Testis (tissue), 3 donors: ENCODE data around the gene MRPL43. TPM values are rescaled to one million over a fixed set of nuclear protein-coding genes. Genes with fewer than 3 reads are reported as not detected.
"Not testable (repeated sequence)": the region's sequence is repeated elsewhere in the genome, so short reads cannot be mapped to it uniquely, and the experiment has no call there.

Experiments
- DNase-seq: peaks from one replicate; pipeline ENCODE4 v3.0.0-alpha.2; 2019
- H3K27ac ChIP-seq, 2 donors: fragments of 200-600 bp; sonication (generic); one replicate each; pipeline ENCODE4 v1.5.1; 2019
- H3K27me3 ChIP-seq: fragments of 200-600 bp; sonication (generic); one replicate; pipeline ENCODE4 v1.5.1; 2019
- H3K36me3 ChIP-seq: fragments of 200-600 bp; sonication (generic); one replicate; pipeline ENCODE4 v1.5.1; 2017; ENCODE audit warnings: low read depth; ENCODE audit errors: missing control alignments
- H3K4me1 ChIP-seq: fragments of 200-600 bp; sonication (generic); one replicate; pipeline ENCODE4 v1.5.1; 2019
- H3K4me3 ChIP-seq, 2 donors: fragments of 200-600 bp; sonication (generic); one replicate each; pipeline ENCODE4 v1.5.1; 2017 to 2019
- H3K9me3 ChIP-seq: fragments of 200-600 bp; sonication (generic); one replicate; pipeline ENCODE4 v1.5.1; 2017
- POLR2A ChIP-seq: fragments of 450-650 bp; IDR thresholded peaks from one replicate; pipeline ENCODE4 v1.6.1; 2017; ENCODE audit warnings: antibody characterized with exemption, mild to moderate bottlenecking, moderate library complexity
- WGBS, 2 donors: methylation state at CpG; one replicate each; pipeline ENCODE4 v1.1.5; 2018; 5-methylcytosine and 5-hydroxymethylcytosine counted together
- intact Hi-C: fragments of 100-400 bp; cut with DNase I; formaldehyde crosslinking; loops from one replicate; pipeline ENCODE4 v1.15.1; 2023; ENCODE audit warnings: low total_unique reads
- polyA plus RNA-seq: library from polyadenylated mRNA; stranded (reverse); fragments of 350-450 nt; fragmentation: Illumina TruSeq; extraction: RNeasy Lipid Tissue Mini Kit (QIAGEN cat#74804); gene quantifications from one replicate; pipeline ENCODE4 v1.2.3, GENCODE V29; 2014; ENCODE audit warnings: low read depth, low replicate concordance; ENCODE audit not compliant: insufficient read depth
- total RNA-seq, 2 donors: library from RNA; depleted of rRNA; stranded (reverse); fragments of >200 nt; gene quantifications; one replicate each; pipeline ENCODE4 v1.2.3, GENCODE V29; 2016
- TF ChIP-seq, protein P1 (sequence below), 3 experiments: fragments of 450-650 bp in 2 of 3; fragments of 200-600 bp in 1 of 3; sonication (generic) in 1 of 3; IDR thresholded peaks; one replicate each; pipeline ENCODE4 v1.5.1; 2016 to 2019; ENCODE audit warnings: antibody characterized with exemption in 3 of 3, mild to moderate bottlenecking in 2 of 3, moderate library complexity in 1 of 3

The MRPL43 gene
- total and polyA plus RNA-seq, 3 donors from 2014 or later = 123 to 199 (median 124) TPM

GRCh38 chr10:100977436-100977835, 9.9 kb downstream of the MRPL43 start:
- intact Hi-C loops = no loop called here

DNA sequence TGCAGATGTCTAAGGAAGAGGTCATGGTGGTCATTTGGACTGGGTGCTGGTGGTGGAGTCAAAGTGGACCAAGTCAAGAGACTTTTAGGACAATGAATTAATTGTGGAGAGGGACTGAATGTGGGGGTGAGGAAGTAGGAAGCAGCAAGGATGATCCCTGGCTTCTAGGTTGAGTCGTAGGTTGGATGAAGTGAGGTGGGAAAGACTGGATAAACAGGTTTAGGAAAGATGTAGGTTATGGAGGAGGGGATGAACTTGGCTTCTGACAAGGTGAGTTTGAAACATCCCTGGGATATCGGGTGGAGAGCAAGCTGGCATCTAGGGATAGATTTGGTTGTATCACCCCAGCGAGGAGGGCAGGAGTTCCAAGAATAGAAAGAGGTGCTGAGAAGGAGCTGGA, 10.4 kb downstream of the MRPL43 start:
- no peaks in the 10 kb centered on the region for H3K27me3 ChIP-seq
- WGBS, 2 donors = 85 to 90% methylated on average over 3 of the region's 3 CpGs
- no peak for TF ChIP-seq POLR2A
- TF ChIP-seq, protein P1, sequence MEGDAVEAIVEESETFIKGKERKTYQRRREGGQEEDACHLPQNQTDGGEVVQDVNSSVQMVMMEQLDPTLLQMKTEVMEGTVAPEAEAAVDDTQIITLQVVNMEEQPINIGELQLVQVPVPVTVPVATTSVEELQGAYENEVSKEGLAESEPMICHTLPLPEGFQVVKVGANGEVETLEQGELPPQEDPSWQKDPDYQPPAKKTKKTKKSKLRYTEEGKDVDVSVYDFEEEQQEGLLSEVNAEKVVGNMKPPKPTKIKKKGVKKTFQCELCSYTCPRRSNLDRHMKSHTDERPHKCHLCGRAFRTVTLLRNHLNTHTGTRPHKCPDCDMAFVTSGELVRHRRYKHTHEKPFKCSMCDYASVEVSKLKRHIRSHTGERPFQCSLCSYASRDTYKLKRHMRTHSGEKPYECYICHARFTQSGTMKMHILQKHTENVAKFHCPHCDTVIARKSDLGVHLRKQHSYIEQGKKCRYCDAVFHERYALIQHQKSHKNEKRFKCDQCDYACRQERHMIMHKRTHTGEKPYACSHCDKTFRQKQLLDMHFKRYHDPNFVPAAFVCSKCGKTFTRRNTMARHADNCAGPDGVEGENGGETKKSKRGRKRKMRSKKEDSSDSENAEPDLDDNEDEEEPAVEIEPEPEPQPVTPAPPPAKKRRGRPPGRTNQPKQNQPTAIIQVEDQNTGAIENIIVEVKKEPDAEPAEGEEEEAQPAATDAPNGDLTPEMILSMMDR (IDR thresholded peaks at IDR 0.05) = no peak
- H3K9me3 ChIP-seq = no peaks in the 10 kb centered on the region
- no peak for DNase-seq
- no peak overlapping the region for H3K27ac ChIP-seq
- intact Hi-C loops = no loop called here
- no peaks in the 10 kb centered on the region for H3K36me3 ChIP-seq
- no peaks in the 10 kb centered on the region for H3K4me1 ChIP-seq
- no peak overlapping the region for H3K4me3 ChIP-seq

More at GRCh38 chr10:100977436-100977835, 9.9 kb downstream of the MRPL43 start:
- Histone ChIP-seq H3K4me3 (no peak overlapping the region), H3K36me3 (no peaks in the 10 kb centered on the region), H3K27me3 (no peaks in the 10 kb centered on the region), H3K4me1 (no peaks in the 10 kb centered on the region), H3K27ac (no peak overlapping the region), H3K9me3 (no peaks in the 10 kb centered on the region)
- TF ChIP-seq POLR2A = no peak
- TF ChIP-seq, protein P1 (IDR thresholded peaks at IDR 0.05) = no peak
- DNase-seq = no peak
- 83 to 91% methylated on average over 6 of the region's 6 CpGs for WGBS, 2 donors

- H3K27me3 ChIP-seq, H3K4me3 ChIP-seq, DNase-seq, H3K9me3 ChIP-seq, H3K27ac ChIP-seq, H3K4me1 ChIP-seq, H3K36me3 ChIP-seq, intact Hi-C loops: not testable (repeated sequence)
- WGBS, 2 donors = 83 to 94% methylated on average over 8 of the region's 8 CpGs
Observed at GRCh38 chr10:100975397-100975796, 11.9 kb downstream of the MRPL43 start.

DNA sequence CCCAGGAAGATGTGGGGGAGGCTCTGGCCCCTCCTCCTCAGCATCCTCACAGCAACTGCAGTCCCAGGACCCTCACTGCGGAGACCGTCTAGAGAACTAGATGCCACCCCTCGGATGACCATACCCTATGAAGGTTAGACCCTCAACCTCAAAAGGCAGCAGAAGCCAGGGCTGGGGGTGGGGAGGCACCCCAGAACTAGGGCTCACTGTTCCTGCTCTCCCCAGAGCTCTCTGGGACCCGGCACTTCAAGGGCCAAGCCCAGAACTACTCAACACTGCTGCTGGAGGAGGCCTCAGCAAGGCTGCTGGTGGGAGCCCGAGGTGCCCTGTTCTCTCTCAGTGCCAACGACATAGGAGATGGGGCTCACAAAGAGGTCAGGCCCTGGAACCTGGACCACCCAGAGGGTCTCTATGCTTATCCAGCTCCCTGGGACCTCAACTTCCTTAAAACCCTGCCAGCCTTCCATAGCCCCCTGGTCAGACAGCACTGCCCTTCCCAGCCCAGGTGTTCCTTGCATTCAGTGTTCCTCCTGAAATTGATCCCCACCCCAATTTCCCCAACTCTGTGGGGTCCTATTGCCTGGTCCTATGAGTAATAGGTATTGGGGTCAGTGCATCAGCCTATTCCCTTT, 14.3 kb downstream of the MRPL43 start:
- intact Hi-C loops = no loop called here
- TF ChIP-seq, protein P1 (IDR thresholded peaks at IDR 0.05) = no peak
- TF ChIP-seq POLR2A = no peak
- 89 to 96% methylated on average over 4 to 6 of the region's 6 CpGs for WGBS, 2 donors
- Histone ChIP-seq H3K9me3 (no peaks in the 10 kb centered on the region), H3K27ac (no peak overlapping the region), H3K4me1 (peaks cover 21% of the 10 kb centered on the region), H3K36me3 (no peaks in the 10 kb centered on the region), H3K27me3 (no peaks in the 10 kb centered on the region), H3K4me3 (no peak overlapping the region)
- DNase-seq = peak; percentile 1

DNA sequence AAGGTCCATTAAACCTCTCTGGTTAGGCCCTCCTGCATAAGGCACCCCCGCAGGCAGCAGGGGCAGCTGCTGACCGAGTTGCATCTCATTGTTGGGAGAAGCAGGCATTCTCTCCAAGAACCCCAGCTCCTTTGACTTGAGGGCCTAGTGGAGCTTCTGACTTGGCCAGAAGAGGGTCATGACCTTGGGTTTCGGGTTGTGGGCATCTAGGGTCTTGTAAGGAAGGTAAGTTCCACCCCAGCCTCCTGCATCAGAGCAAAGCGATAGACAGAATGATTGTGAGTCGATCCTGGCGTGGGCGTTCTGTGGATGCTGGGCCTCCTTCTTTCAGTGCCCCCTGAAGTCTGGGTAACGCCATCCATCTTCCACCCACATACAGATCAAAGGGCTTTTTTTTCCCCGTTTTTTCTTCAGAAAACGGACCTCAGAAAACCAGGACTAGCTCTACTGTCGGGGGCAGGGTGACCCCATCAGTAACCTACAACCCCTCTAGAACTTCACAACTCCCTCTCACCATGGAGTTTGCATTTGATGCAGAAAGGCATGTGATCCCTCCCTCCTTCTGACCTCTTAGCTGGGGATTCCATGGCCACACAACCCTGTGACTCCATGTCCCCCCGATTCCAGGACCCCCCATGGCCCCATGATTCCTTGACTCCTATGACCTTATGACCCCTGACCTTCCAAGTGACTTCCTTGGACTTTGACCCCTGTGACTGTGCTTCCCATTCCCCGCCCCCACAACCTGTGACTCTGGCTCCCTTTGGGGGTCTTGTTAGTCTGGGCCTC, 15.0 kb downstream of the MRPL43 start:
- DNase-seq = peak; percentile 6
- Histone ChIP-seq H3K4me1 (peaks cover 21% of the 10 kb centered on the region), H3K36me3 (no peaks in the 10 kb centered on the region), H3K27ac (no peak overlapping the region), H3K4me3 (no peak overlapping the region), H3K9me3 (no peaks in the 10 kb centered on the region), H3K27me3 (no peaks in the 10 kb centered on the region)
- intact Hi-C loops = no loop called here
- TF ChIP-seq POLR2A = no peak
- TF ChIP-seq, protein P1 (IDR thresholded peaks at IDR 0.05) = no peak
- 78 to 83% methylated on average over 13 of the region's 13 CpGs for WGBS, 2 donors
